Transverse colon (tissue), 4 donors: ENCODE results near the gene PIM1. TPM values are rescaled to one million over a fixed set of nuclear protein-coding genes. Genes with fewer than 3 reads are reported as not detected.

ENCODE experiments used
- DNase-seq: peaks from one replicate; pipeline ENCODE4 v3.0.0-alpha.2; 2019
- H3K27ac ChIP-seq, 4 donors: fragments of 200-600 bp; sonication (generic); 2 replicates each; pipeline ENCODE4 v1.5.1; 2016 to 2018; ENCODE audit warnings: inconsistent platforms in 4 of 4
- H3K27me3 ChIP-seq: fragments of 200-600 bp; sonication (generic); 2 replicates; pipeline ENCODE4 v1.5.1; 2017; ENCODE audit warnings: inconsistent platforms
- H3K36me3 ChIP-seq, 4 donors: fragments of 200-600 bp; sonication (generic); 2 replicates each; pipeline ENCODE4 v1.5.1; 2017 to 2019; ENCODE audit warnings: inconsistent platforms in 4 of 4
- H3K4me1 ChIP-seq, 4 donors: fragments of 200-600 bp; sonication (generic); 2 replicates each; pipeline ENCODE4 v1.5.1; 2017 to 2020; ENCODE audit warnings: inconsistent platforms in 4 of 4
- H3K4me3 ChIP-seq, 4 donors: fragments of 200-600 bp; sonication (generic); 1 replicate in 1 of 4; 2 replicates in 3 of 4; pipeline versions ENCODE4 v1.5.1 to v1.6.1; 2017 to 2019; ENCODE audit warnings: inconsistent platforms in 4 of 4
- H3K9me3 ChIP-seq, 2 donors: fragments of 200-600 bp; sonication (generic); 2 replicates each; pipeline ENCODE4 v1.5.1; 2017 to 2019; ENCODE audit warnings: inconsistent platforms in 2 of 2
- CTCF ChIP-seq, 5 experiments: fragments of 200-600 bp in 3 of 5; fragments of 450-650 bp in 2 of 5; sonication (generic) in 3 of 5; IDR thresholded peaks; 1 replicate in 2 of 5; 2 replicates in 3 of 5; pipeline ENCODE4 v1.5.1; 2016 to 2017; ENCODE audit warnings: antibody characterized with exemption in 5 of 5, inconsistent platforms in 3 of 5, mild to moderate bottlenecking in 2 of 5, moderate library complexity in 1 of 5
- EP300 ChIP-seq: sonication (generic); formaldehyde crosslinking; IDR thresholded peaks from one replicate; pipeline ENCODE4 v1.6.1; 2017; ENCODE audit warnings: antibody characterized with exemption, low read depth
- POLR2A ChIP-seq: fragments of 450-650 bp; IDR thresholded peaks from one replicate; pipeline ENCODE4 v1.6.1; 2016; ENCODE audit warnings: antibody characterized with exemption, mild to moderate bottlenecking, moderate library complexity
- POLR2AphosphoS5 ChIP-seq, 3 donors: sonication (generic); formaldehyde crosslinking; IDR thresholded peaks; one replicate each; pipeline ENCODE4 v1.6.1; 2016; ENCODE audit warnings: antibody characterized with exemption in 3 of 3
- WGBS, 2 donors: methylation state at CpG; one replicate each; pipeline ENCODE4 v1.1.5; 2018; ENCODE audit warnings: low coverage in 1 of 2; 5-methylcytosine and 5-hydroxymethylcytosine counted together
- in situ Hi-C, 4 donors: fragments of 200-750 bp; cut with MboI; loops; one replicate each; pipeline versions ENCODE4 v1.15.0 to v1.15.1; 2017; ENCODE audit warnings: low sequenced_read_pairs in 3 of 4, low pct_ligation_motif_present in 1 of 4, low pct_unique_long_range_greater_than_20kb in 1 of 4
- intact Hi-C: fragments of 100-400 bp; cut with DNase I; formaldehyde crosslinking; loops from one replicate; pipeline ENCODE4 v1.15.1; 2023; ENCODE audit warnings: low total_unique reads
- total RNA-seq, 4 donors: library from RNA; depleted of rRNA; stranded (reverse); fragments of >200 nt; gene quantifications; one replicate each; pipeline ENCODE4 v1.1.0, GENCODE V29; 2016

PIM1 gene
- total RNA-seq, 4 donors from 2014 or later: 6.8 to 102 (median 24.0) TPM

- H3K9me3 ChIP-seq: no peaks in the 10 kb centered on the region
- WGBS, 2 donors: 56 to 69% methylated on average over 4 to 9 of the region's 9 CpGs
- intact Hi-C loops (no loop called here), in situ Hi-C loops (no loop called here)
- DNase-seq: no peak
- peak overlapping the region; percentile 82 to 88 (median 88) for H3K27ac ChIP-seq
- no peak for TF ChIP-seq POLR2AphosphoS5 (IDR thresholded peaks at IDR 0.05)
- TF ChIP-seq POLR2A: no peak
- TF ChIP-seq CTCF (IDR thresholded peaks at IDR 0.05): no peak
- no peak for TF ChIP-seq EP300
- H3K4me1 ChIP-seq: peaks cover 31 to 61% (median 41%) of the 10 kb centered on the region in 4 donors
- H3K27me3 ChIP-seq: no peaks in the 10 kb centered on the region
- no peaks in the 10 kb centered on the region for H3K36me3 ChIP-seq
- H3K4me3 ChIP-seq: no peak overlapping the region
Observed at GRCh38 chr6:37135835-37136694, 33.9 kb upstream of the PIM1 start.

- no peak for DNase-seq
- Histone ChIP-seq H3K9me3 (no peaks in the 10 kb centered on the region), H3K36me3 (no peaks in the 10 kb centered on the region), H3K27ac (peak overlapping the region; percentile 82 to 88 (median 88)), H3K27me3 (no peaks in the 10 kb centered on the region), H3K4me1 (peaks cover 28 to 58% (median 36%) of the 10 kb centered on the region in 4 donors), H3K4me3 (no peak overlapping the region)
- no peak for TF ChIP-seq CTCF (IDR thresholded peaks at IDR 0.05)
- intact Hi-C loops (no loop called here), in situ Hi-C loops (no loop called here)
- 64 to 71% methylated on average over 7 of the region's 7 CpGs for WGBS, 2 donors
Observed at GRCh38 chr6:37136821-37137200, 33.1 kb upstream of the PIM1 start.

- intact Hi-C loops: no loop called here
- no peaks in the 10 kb centered on the region for H3K36me3 ChIP-seq
- DNase-seq: no peak
- in situ Hi-C loops: no loop called here
- H3K27me3 ChIP-seq: no peaks in the 10 kb centered on the region
- peaks cover 30 to 61% (median 38%) of the 10 kb centered on the region in 4 donors for H3K4me1 ChIP-seq
- H3K27ac ChIP-seq: peak overlapping the region; percentile 82 to 88 (median 88)
- WGBS, 2 donors: 52 to 57% methylated on average over 6 to 19 of the region's 19 CpGs
- no peak overlapping the region for H3K4me3 ChIP-seq
- TF ChIP-seq CTCF (IDR thresholded peaks at IDR 0.05) (no peak), EP300 (no peak), POLR2A (no peak), POLR2AphosphoS5 (IDR thresholded peaks at IDR 0.05) (no peak)
- no peaks in the 10 kb centered on the region for H3K9me3 ChIP-seq
Observed at GRCh38 chr6:37137201-37138090, 32.5 kb upstream of the PIM1 start.

GRCh38 chr6:37138856-37139229 lies 31.1 kb upstream of the PIM1 start:
- Histone ChIP-seq H3K36me3 (no peaks in the 10 kb centered on the region), H3K9me3 (no peaks in the 10 kb centered on the region), H3K27ac (peak overlapping the region in 3 of 4 donors; percentile 7 to 88 (median 88)), H3K27me3 (no peaks in the 10 kb centered on the region), H3K4me1 (peaks cover 28 to 54% (median 37%) of the 10 kb centered on the region in 4 donors), H3K4me3 (no peak overlapping the region)
- 80% methylated on average over 1 of the region's 1 CpG; no CpG with 5 or more reads in 1 of the 2 donors for WGBS, 2 donors
- intact Hi-C loops (no loop called here), in situ Hi-C loops (no loop called here)
- no peak for DNase-seq
- TF ChIP-seq CTCF (IDR thresholded peaks at IDR 0.05): no peak
- TF ChIP-seq POLR2AphosphoS5 (IDR thresholded peaks at IDR 0.05): no peak
- no peak for TF ChIP-seq POLR2A
- TF ChIP-seq EP300: no peak
